AG09319 (cell line): ENCODE measurements around the gene PARD3.

Source experiments
- DNase-seq: peaks from one replicate; pipeline ENCODE4 v3.0.0-alpha.2; 2010; ENCODE audit warnings: low read depth; ENCODE audit errors: extremely low read depth
- CTCF ChIP-seq: IDR thresholded peaks from 2 replicates; pipeline ENCODE4 v1.5.1; 2011; ENCODE audit warnings: low read depth, mild to moderate bottlenecking, inconsistent platforms, low read length, moderate library complexity

Gene PARD3

GRCh38 chr10:34580643-34581042 lies 234.5 kb downstream of the PARD3 start:
- DNase-seq, result no peak

GRCh38 chr10:34580214-34580613 lies 234.9 kb downstream of the PARD3 start:
- TF ChIP-seq CTCF, result no peak
- DNase-seq, result no peak

More at GRCh38 chr10:34580643-34581042, 234.5 kb downstream of the PARD3 start:
- TF ChIP-seq CTCF, result no peak

GRCh38 chr10:34578468-34578867 lies 236.6 kb downstream of the PARD3 start:
- no peak for TF ChIP-seq CTCF
- DNase-seq, result no peak

GRCh38 chr10:34576797-34577196 lies 238.3 kb downstream of the PARD3 start:
- no peak for DNase-seq
- TF ChIP-seq CTCF, result no peak

GRCh38 chr10:34575882-34576281 lies 239.2 kb downstream of the PARD3 start:
- DNase-seq, result no peak
- no peak for TF ChIP-seq CTCF

- no peak for TF ChIP-seq CTCF
- DNase-seq, result no peak
Measured at GRCh38 chr10:34574353-34574934, 240.7 kb downstream of the PARD3 start.

GRCh38 chr10:34570887-34571286 lies 244.2 kb downstream of the PARD3 start:
- no peak for DNase-seq
- TF ChIP-seq CTCF, result no peak
